Adrenal gland (tissue), 5 donors: ENCODE results near the gene TTF1.

Experiments
- CTCF ChIP-seq, 6 experiments: fragments of 450-650 bp in 4 of 6; fragments of 200-600 bp in 2 of 6; sonication (generic) in 1 of 6; IDR thresholded peaks; 1 replicate in 5 of 6; 2 replicates in 1 of 6; pipeline versions ENCODE4 v1.5.1 to v1.8.0; 2016 to 2021; ENCODE audit warnings: antibody characterized with exemption in 6 of 6, mild to moderate bottlenecking in 2 of 6, moderate library complexity in 1 of 6
- POLR2A ChIP-seq, 2 donors: fragments of 450-650 bp; IDR thresholded peaks; one replicate each; pipeline ENCODE4 v1.6.1; 2017; ENCODE audit warnings: antibody characterized with exemption in 2 of 2, mild to moderate bottlenecking in 2 of 2, moderate library complexity in 1 of 2
- donor health status: DM: no; HTN: no; CAD: no.

DNA sequence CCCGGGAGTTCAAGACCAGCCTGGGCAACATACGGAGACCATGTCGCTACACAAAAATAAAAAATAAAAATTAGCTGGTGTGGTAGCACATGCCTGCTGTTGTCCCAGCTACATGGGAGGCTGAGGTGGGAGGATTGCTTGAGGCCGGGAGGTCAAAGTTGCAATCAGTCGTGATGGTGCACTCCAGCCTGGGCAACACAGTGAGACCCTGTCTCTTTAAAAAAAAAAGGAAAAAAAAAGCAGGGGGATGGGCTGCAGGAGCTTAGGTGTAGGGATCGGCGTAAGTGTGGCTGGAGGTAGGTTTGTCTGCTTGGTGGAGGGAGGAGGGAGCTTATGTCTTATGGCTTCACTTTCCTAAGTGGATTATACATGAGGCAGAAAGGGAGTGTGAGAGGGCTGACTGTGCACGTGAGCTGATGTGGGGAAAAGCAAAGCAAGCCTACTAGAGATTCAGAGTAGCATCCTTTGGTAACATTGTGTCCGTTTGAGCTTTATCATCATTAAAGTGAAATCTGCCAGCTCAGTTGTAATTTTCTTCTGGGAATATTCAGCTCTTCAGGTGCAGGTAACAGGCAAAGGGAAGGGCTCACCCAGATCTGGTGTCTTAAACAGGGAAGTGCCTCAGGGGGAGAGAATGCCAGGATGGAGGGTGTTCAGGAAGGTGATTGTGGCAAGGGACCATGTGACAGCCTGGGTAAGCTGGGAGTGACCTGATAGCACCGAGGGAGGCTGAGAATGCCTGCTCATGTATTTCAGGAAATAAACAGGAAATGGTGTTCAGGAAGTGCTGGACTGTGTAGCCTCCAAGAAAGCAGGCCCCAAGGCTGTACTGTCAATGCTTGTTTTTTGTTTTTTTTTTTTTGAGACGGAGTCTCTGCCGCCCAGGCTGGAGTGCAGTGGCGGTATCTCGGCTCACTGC, 34.2 kb downstream of the TTF1 start:
- TF ChIP-seq CTCF (IDR thresholded peaks at IDR 0.05) (no peak), POLR2A (IDR thresholded peaks at IDR 0.05) (no peak)
